Left lung (tissue), 10 donors: ENCODE measurements around the gene NDUFA7. TPM values are rescaled to one million over a fixed set of nuclear protein-coding genes. Genes with fewer than 3 reads are reported as not detected.

Source experiments
- ATAC-seq: fragments of 200-7000 bp; cut with Tn5 transposase; one replicate; pipeline ENCODE4 v1.9.1; 2020; ENCODE audit warnings: moderate library complexity
- DNase-seq, 4 donors: peaks; one replicate each; pipeline ENCODE4 v3.0.0-alpha.2; 2013 to 2020
- H3K27ac ChIP-seq, 2 donors: fragments of 200-600 bp; sonication (generic) in 1 of 2; one replicate each; pipeline versions ENCODE4 v1.5.0 to v1.8.0; 2020 to 2021
- H3K27me3 ChIP-seq, 2 donors: fragments of 200-600 bp; sonication (generic) in 1 of 2; one replicate each; pipeline versions ENCODE4 v1.5.0 to v1.8.0; 2020 to 2021
- H3K36me3 ChIP-seq, 2 donors: fragments of 200-600 bp; sonication (generic) in 1 of 2; one replicate each; pipeline versions ENCODE4 v1.5.0 to v1.8.0; 2020 to 2021
- H3K4me1 ChIP-seq, 2 donors: fragments of 200-600 bp; one replicate each; pipeline ENCODE4 v1.8.0; 2021
- H3K4me3 ChIP-seq, 2 donors: fragments of 200-600 bp; sonication (generic) in 1 of 2; one replicate each; pipeline versions ENCODE4 v1.5.0 to v1.8.0; 2020 to 2021; ENCODE audit warnings: mild to moderate bottlenecking in 1 of 2
- H3K9me3 ChIP-seq, 2 donors: fragments of 200-600 bp; sonication (generic) in 1 of 2; one replicate each; pipeline versions ENCODE4 v1.5.0 to v1.8.0; 2020 to 2021
- intact Hi-C, 2 donors: fragments of 100-400 bp; cut with DNase I; formaldehyde crosslinking; loops; one replicate each; pipeline versions ENCODE4 v1.11.2 to v1.14.2; 2022
- polyA plus RNA-seq, 6 donors: library from polyadenylated mRNA; unstranded; fragments of 120-200 nt; gene quantifications; one replicate each; pipeline ENCODE4 v1.2.1, GENCODE V29; 2013; ENCODE audit not compliant: insufficient read length in 6 of 6
- total RNA-seq, 2 donors: library from RNA; stranded (reverse); fragmentation: NEBNext Ultra II Directional; extraction: Animal tissue kit (Norgen Biotek cat#: 25700); gene quantifications; one replicate each; pipeline ENCODE4 v1.2.1, GENCODE V29; 2021
- TF ChIP-seq, protein P1 (sequence below), 2 donors: fragments of 200-600 bp; sonication (generic) in 1 of 2; IDR thresholded peaks; one replicate each; pipeline versions ENCODE4 v1.5.0 to v1.8.0; 2021; ENCODE audit warnings: antibody characterized with exemption in 2 of 2
- donor health status: DM: no; HTN: yes; CAD: no.
- donor health status: DM: no; HTN: no; CAD: no.

Gene NDUFA7
- total and polyA plus RNA-seq, 8 donors: 32.0 to 51.6 (median 38.7) TPM

DNA sequence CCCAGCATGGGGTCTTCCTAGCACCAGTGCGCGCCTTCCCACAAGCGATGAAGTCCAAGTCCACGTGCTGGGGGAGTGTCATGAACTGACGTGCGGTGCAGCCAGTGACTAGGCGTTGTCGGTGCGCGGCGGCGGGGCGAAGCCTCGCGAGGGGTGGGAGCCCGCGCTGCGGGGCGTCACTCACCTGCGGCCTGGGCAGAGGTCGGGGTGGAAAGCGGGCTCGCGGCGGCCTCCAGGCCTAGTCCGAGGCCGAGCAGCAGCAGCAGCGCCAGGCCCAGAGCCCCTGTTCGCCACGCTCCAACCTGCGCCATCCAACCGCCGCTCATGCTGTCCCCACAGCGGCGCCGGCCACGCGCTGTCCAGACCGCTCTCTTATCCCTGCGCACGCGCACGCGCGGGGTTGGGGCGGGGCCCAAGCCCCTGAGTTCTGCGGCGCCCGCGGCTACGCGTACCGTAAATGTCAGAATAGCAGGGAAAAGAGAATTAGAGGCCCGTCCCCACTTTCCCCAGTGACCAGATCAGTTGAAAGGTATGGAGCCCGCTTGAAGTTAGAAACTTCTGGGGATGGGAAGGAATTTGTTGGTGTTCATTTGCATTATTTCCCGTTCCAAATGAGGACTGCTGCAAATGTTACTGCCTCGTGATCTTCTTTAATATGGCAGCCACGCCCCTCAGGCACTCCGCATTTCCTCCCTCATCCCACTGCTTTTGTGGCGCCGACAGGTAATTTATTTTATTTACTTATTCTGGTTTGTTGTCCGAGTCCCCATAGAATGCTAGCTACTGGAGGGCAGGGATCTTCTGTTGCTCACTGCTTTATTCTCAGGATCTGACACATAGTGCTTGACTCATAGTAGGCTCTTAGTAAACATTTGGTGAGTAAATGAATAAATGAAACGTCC lies 13.0 kb downstream of the NDUFA7 start, which contains the start of gene CD320:
CD320 (minus strand) TSS at position 394 of the 902 bp plus-strand sequence; CDS start at position 326, 68 bp downstream.
- peak within 1 kb of the TSS; percentile 46 to 53 for H3K4me3 ChIP-seq
- no peaks in the 10 kb centered on the region for H3K9me3 ChIP-seq
- intact Hi-C loops: no loop called here
- peaks cover 0 to 5% of the 10 kb centered on the region in 2 donors for H3K27me3 ChIP-seq
- peak; percentile 89 to 97 (median 92) for DNase-seq
- TF ChIP-seq, protein P1, sequence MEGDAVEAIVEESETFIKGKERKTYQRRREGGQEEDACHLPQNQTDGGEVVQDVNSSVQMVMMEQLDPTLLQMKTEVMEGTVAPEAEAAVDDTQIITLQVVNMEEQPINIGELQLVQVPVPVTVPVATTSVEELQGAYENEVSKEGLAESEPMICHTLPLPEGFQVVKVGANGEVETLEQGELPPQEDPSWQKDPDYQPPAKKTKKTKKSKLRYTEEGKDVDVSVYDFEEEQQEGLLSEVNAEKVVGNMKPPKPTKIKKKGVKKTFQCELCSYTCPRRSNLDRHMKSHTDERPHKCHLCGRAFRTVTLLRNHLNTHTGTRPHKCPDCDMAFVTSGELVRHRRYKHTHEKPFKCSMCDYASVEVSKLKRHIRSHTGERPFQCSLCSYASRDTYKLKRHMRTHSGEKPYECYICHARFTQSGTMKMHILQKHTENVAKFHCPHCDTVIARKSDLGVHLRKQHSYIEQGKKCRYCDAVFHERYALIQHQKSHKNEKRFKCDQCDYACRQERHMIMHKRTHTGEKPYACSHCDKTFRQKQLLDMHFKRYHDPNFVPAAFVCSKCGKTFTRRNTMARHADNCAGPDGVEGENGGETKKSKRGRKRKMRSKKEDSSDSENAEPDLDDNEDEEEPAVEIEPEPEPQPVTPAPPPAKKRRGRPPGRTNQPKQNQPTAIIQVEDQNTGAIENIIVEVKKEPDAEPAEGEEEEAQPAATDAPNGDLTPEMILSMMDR (IDR thresholded peaks at IDR 0.05): no peak
- peak within 1 kb of the TSS; percentile 13 to 74 for H3K27ac ChIP-seq
- peaks cover 0 to 46% of the 10 kb centered on the region in 2 donors for H3K36me3 ChIP-seq
- H3K4me1 ChIP-seq: peaks cover 13 to 56% of the 10 kb centered on the region in 2 donors
- ATAC-seq: peak; percentile 98

DNA sequence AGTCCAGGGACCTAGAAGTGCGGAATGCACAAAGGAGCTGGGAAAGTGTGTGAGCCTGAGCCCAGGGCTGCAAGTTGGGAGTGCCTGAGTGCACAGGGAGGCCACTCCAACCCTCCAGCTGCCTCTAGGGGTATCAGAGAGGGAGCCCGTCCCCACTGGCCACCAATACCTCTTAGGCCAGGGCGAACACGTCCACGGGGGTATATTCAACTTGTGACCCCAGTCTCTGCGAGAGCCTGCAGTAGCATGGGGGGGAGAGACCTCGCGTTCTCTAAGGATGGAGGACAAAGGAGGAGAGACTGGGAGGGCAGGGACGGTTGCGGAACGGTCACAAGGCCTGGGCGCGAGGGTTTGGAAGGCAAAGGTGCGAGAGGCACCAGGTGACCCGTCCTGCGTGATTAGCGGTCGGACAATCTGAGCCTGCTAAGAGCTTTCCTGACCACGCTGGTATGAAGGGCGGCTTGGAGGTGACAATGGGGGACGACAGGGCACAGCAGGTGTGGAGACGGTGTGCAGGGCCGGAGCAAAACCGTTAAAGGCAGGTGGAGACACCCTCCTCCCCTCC lies 13.7 kb downstream of the NDUFA7 start:
- H3K4me1 ChIP-seq: peaks cover 13 to 56% of the 10 kb centered on the region in 2 donors
- peak overlapping the region in 1 of 2 donors; percentile 74 for H3K27ac ChIP-seq
- peak overlapping the region; percentile 46 to 53 for H3K4me3 ChIP-seq
- H3K36me3 ChIP-seq: peaks cover 0 to 43% of the 10 kb centered on the region in 2 donors
- H3K9me3 ChIP-seq: no peaks in the 10 kb centered on the region
- peak; percentile 6 for ATAC-seq
- intact Hi-C loops: no loop called here
- TF ChIP-seq, protein P1 (IDR thresholded peaks at IDR 0.05): no peak
- DNase-seq: peak in 2 of 4 donors; percentile 24 to 60
- H3K27me3 ChIP-seq: peaks cover 0 to 5% of the 10 kb centered on the region in 2 donors

DNA sequence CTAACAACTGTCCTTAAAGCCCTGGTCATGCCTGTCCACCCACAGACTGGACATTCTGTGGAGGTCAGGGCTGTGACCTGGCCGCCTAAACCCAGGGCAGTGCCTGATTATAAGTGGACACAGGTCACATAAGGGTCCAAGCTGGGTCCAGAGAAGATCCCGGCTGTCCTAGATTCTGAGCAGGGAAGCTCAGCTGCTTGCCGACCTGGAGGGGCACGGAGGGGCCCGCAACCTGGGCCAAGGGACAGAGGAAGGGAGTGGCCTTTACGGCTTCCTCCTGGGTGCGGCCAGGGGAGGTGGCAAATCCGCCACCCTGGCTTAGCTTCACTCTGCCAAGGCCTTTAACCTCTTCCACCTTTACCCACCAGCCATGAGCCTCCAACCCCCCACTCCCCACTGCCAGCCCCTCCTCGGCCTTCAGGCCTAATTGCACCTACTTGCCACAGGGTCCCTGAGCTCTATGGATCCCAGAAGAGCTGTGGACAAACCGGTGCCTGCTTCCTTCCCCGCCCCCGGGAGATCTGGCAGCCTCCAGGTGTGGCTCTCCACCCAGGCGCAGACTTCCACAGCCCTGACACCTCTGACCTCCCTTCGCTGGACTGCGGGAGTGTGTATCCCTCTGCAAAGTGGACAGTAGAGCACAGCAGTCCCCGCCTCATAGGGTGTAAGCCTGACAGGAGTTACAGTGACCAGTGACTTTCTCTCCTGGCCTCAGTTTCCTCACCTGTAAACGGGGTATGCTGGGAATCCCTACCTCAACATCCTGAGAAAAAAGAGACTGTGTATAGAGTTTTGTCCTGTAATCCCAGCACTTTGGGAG lies 14.7 kb downstream of the NDUFA7 start:
- Histone ChIP-seq H3K4me3 (peak overlapping the region in 1 of 2 donors; percentile 53), H3K4me1 (peaks cover 13 to 48% of the 10 kb centered on the region in 2 donors), H3K9me3 (no peaks in the 10 kb centered on the region), H3K27ac (no peak overlapping the region), H3K27me3 (peaks cover 0 to 5% of the 10 kb centered on the region in 2 donors), H3K36me3 (peaks cover 0 to 42% of the 10 kb centered on the region in 2 donors)
- peak in 2 of 4 donors; percentile 28 to 41 for DNase-seq
- ATAC-seq: no peak
- TF ChIP-seq, protein P1 (IDR thresholded peaks at IDR 0.05): no peak
- intact Hi-C loops: no loop called here

DNA sequence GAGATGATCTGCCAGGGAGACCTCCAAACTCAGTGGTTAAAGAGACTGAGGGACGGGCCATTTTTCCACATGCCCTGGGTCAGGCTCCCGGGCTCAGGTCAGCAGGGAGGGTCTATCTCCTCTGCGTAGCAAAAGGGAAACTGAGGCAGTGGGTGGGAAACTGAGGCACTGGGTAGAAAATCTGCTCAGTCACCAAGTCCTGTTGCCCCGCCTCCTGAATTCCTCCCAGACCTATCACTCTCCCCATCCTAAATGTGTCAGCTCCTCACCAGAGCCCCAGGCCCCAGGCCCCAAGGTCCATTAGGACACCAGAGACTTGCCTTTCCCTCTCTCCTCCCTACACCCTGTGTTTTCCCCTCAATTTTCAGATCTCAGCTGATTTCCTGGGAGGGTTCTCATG lies 15.4 kb downstream of the NDUFA7 start:
- peaks cover 0 to 35% of the 10 kb centered on the region in 2 donors for H3K36me3 ChIP-seq
- H3K27me3 ChIP-seq: peaks cover 0 to 5% of the 10 kb centered on the region in 2 donors
- TF ChIP-seq, protein P1 (IDR thresholded peaks at IDR 0.05): no peak
- ATAC-seq: no peak
- peak in 1 of 4 donors; percentile 28 for DNase-seq
- intact Hi-C loops: no loop called here
- peaks cover 13 to 41% of the 10 kb centered on the region in 2 donors for H3K4me1 ChIP-seq
- H3K27ac ChIP-seq: no peak overlapping the region
- no peaks in the 10 kb centered on the region for H3K9me3 ChIP-seq
- H3K4me3 ChIP-seq: no peak overlapping the region
